HepG2 (cell line): ENCODE data around the gene RHOBTB3.

Experiments
- CREB1 ChIP-seq, 2 experiments: fragments of 450-650 bp in 1 of 2; IDR thresholded peaks; 2 replicates each; pipeline ENCODE4 v1.6.1; 2016 to 2017; ENCODE audit warnings: control low read depth in 1 of 2, mild to moderate bottlenecking in 1 of 2, missing compliant biosample characterization in 1 of 2, missing genetic modification characterization in 1 of 2
- CTCF ChIP-seq: sonication (generic); formaldehyde crosslinking; IDR thresholded peaks from 2 replicates; pipeline ENCODE4 v1.5.0; 2020; ENCODE audit warnings: mild to moderate bottlenecking, missing genetic modification reagents, moderate library complexity
- RXRB ChIP-seq: IDR thresholded peaks from 2 replicates; pipeline ENCODE4 v1.6.1; 2016; ENCODE audit warnings: borderline replicate concordance, missing genetic modification reagents, missing compliant biosample characterization
- ZSCAN30 ChIP-seq: sonication (generic); formaldehyde crosslinking; IDR thresholded peaks from 2 replicates; pipeline ENCODE4 v1.5.0; 2020; ENCODE audit warnings: mild to moderate bottlenecking, missing genetic modification reagents

GRCh38 chr5:95743232-95743631 is 12.1 kb downstream of the RHOBTB3 start:
- TF ChIP-seq CTCF (no peak), CREB1 (IDR thresholded peaks at IDR 0.05) (no peak), CREB1 (CRISPR knock-in tag; IDR thresholded peaks at IDR 0.05) (no peak), ZSCAN30 (no peak), RXRB (CRISPR knock-in tag) (no peak)
